RWPE2 (cell line): ENCODE results near the gene PLXNA4.
"Not testable (repeated sequence)": the region's sequence is repeated elsewhere in the genome, so short reads cannot be mapped to it uniquely, and the experiment has no call there.

Experiments
- ATAC-seq: fragments of 200-7000 bp; cut with Tn5 transposase; 3 replicates; pipeline ENCODE4 v1.9.1; 2021; ENCODE audit warnings: low read depth
- DNase-seq: peaks from one replicate; pipeline ENCODE4 v3.0.0-alpha.2; 2020; ENCODE audit warnings: low spot score
- H3K27ac ChIP-seq: fragments of 450-650 bp; 2 replicates; pipeline ENCODE4 v1.5.1; 2017; ENCODE audit warnings: mild to moderate bottlenecking; ENCODE audit not compliant: poor library complexity, severe bottlenecking
- H3K27me3 ChIP-seq: fragments of 250-450 bp; sonication (Bioruptor Pico); 2 replicates; pipeline ENCODE4 v1.5.1; 2021; ENCODE audit warnings: mild to moderate bottlenecking, moderate library complexity; ENCODE audit not compliant: insufficient read depth, poor library complexity, severe bottlenecking
- H3K36me3 ChIP-seq: fragments of 250-450 bp; sonication (Bioruptor Pico); 2 replicates; pipeline ENCODE4 v1.5.1; 2020; ENCODE audit warnings: low read depth, mild to moderate bottlenecking, moderate library complexity
- H3K4me1 ChIP-seq: fragments of 250-450 bp; sonication (Bioruptor Pico); 2 replicates; pipeline ENCODE4 v1.5.1; 2021; ENCODE audit warnings: mild to moderate bottlenecking, moderate library complexity; ENCODE audit not compliant: insufficient read depth, poor library complexity, severe bottlenecking
- H3K4me3 ChIP-seq: fragments of 250-450 bp; sonication (Bioruptor Pico); 2 replicates; pipeline ENCODE4 v1.5.1; 2021; ENCODE audit warnings: mild to moderate bottlenecking, moderate library complexity; ENCODE audit not compliant: severe bottlenecking
- H3K9me3 ChIP-seq: fragments of 250-450 bp; sonication (Bioruptor Pico); 2 replicates; pipeline ENCODE4 v1.5.1; 2021; ENCODE audit warnings: mild to moderate bottlenecking, moderate library complexity; ENCODE audit not compliant: severe bottlenecking
- CTCF ChIP-seq: fragments of 450-650 bp; IDR thresholded peaks from one replicate; pipeline ENCODE4 v1.5.1; 2017; ENCODE audit warnings: mild to moderate bottlenecking, moderate library complexity; ENCODE audit not compliant: poor library complexity, severe bottlenecking

The PLXNA4 gene

GRCh38 chr7:132393789-132394261 is 182.4 kb downstream of the PLXNA4 start:
- ATAC-seq, result no peak

DNA sequence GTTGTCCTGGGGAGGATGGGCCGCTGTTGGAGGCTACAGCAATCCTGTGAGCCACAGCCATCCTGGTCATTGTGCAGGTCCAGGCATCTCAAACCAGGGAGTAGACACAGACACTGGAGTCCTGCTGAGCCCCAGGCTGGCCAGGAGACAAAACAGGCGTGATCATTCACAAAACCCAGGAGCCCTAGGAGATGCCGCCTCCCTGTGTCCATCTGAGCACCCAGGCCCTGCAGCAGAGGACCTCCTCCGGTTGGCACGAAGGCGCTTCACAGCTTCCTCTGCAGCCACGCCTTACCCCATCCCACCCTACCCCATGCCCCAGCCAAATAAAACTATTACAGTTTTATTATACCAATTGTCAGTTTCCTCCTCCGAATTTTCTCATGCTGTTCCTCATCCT is 183.6 kb downstream of the PLXNA4 start:
- ATAC-seq (no peak; the same call in 2 of the 3 replicates), DNase-seq (no peak)
- no peak for TF ChIP-seq CTCF
- H3K27me3 ChIP-seq, result peaks cover 10% of the 10 kb centered on the region
- no peak overlapping the region for H3K27ac ChIP-seq
- H3K36me3 ChIP-seq, result no peaks in the 10 kb centered on the region
- no peaks in the 10 kb centered on the region for H3K4me1 ChIP-seq
- no peaks in the 10 kb centered on the region for H3K9me3 ChIP-seq
- H3K4me3 ChIP-seq, result no peak overlapping the region

More at GRCh38 chr7:132393789-132394261, 182.4 kb downstream of the PLXNA4 start:
- no peak for TF ChIP-seq CTCF
- H3K27ac ChIP-seq, result no peak overlapping the region
- no peaks in the 10 kb centered on the region for H3K36me3 ChIP-seq
- H3K4me3 ChIP-seq, result no peak overlapping the region
- DNase-seq, result no peak
- no peaks in the 10 kb centered on the region for H3K9me3 ChIP-seq
- H3K4me1 ChIP-seq, result no peaks in the 10 kb centered on the region
- H3K27me3 ChIP-seq, result peaks cover 10% of the 10 kb centered on the region

DNA sequence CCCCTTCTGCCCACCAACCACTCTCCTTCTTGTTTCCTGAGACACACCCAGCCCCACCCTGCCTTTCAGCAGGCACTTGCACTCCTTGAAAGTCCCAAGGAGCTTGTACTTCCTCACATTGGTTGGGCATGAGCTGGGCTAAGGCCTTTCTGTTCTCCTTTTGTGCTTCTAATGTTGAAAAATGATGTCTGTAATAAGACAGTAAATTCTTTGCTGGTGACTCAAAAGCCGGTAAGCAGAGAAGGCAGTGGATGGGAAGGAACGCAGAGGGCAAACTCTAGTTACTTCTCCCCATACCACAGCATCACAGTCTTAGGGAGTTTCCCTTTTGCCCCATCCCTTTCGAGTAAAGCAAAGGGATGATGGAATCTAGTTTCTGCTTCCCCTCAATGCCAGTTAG is 185.6 kb downstream of the PLXNA4 start:
- DNase-seq (no peak), ATAC-seq (peak; percentile 78)
- Histone ChIP-seq H3K4me1 (no peaks in the 10 kb centered on the region), H3K27ac (no peak overlapping the region), H3K9me3 (no peaks in the 10 kb centered on the region), H3K27me3 (peaks cover 16% of the 10 kb centered on the region), H3K36me3 (no peaks in the 10 kb centered on the region), H3K4me3 (no peak overlapping the region)
- no peak for TF ChIP-seq CTCF

DNA sequence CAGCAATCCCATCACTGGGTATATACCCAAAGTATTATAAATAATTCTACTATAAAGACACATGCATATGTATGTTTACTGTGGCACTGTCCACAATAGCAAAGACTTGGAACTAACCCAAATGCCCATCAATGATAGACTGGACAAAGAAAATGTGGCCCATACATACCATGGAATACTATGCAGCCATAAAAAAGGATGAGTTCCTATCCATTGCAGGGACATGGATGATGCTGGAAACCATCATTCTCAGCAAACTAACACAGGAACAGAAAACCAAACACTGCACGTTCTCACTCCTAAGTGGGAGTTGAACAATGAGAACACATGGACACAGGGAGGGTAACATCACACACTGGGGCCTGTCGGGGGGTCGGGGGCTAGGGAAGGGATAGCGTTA is 186.2 kb downstream of the PLXNA4 start:
- not testable (repeated sequence) for H3K4me1 ChIP-seq, ATAC-seq, DNase-seq, H3K36me3 ChIP-seq, H3K27ac ChIP-seq, H3K9me3 ChIP-seq, H3K4me3 ChIP-seq
- peaks cover 16% of the 10 kb centered on the region for H3K27me3 ChIP-seq

GRCh38 chr7:132388688-132389087 is 187.6 kb downstream of the PLXNA4 start:
- Histone ChIP-seq H3K36me3 (no peaks in the 10 kb centered on the region), H3K4me1 (no peaks in the 10 kb centered on the region), H3K9me3 (no peaks in the 10 kb centered on the region), H3K27me3 (peaks cover 30% of the 10 kb centered on the region), H3K27ac (no peak overlapping the region), H3K4me3 (no peak overlapping the region)
- TF ChIP-seq CTCF, result no peak
- DNase-seq (no peak), ATAC-seq (no peak)
